Stimulated activated CD8-positive, alpha-beta memory T cell treated with anti-CD3 and anti-CD28 coated beads, Interleukin-2, amount 100 ng/mL, for 1 hour (primary cell): ENCODE data around the gene KCMF1.
A peak's percentile ranks its signal among the peaks of the same experiment; 100 is the strongest.

Experiments used
- DNase-seq, 2 donors: peaks; one replicate each; pipeline ENCODE4 v3.0.0-alpha.2; 2020; ENCODE audit warnings: low read depth in 2 of 2

KCMF1 gene

GRCh38 chr2:84956334-84957297 lies 14.3 kb upstream of the KCMF1 start:
- DNase-seq = no peak

- DNase-seq = no peak
These were observed 13.2 kb upstream of the KCMF1 start for GRCh38 chr2:84957771-84958134.

GRCh38 chr2:84958135-84959059 lies 12.6 kb upstream of the KCMF1 start:
- no peak for DNase-seq

GRCh38 chr2:84959095-84959565 lies 11.8 kb upstream of the KCMF1 start:
- DNase-seq = no peak

- DNase-seq = no peak
These were observed 11.1 kb upstream of the KCMF1 start for GRCh38 chr2:84959566-84960506.

GRCh38 chr2:84962917-84963316 lies 8.0 kb upstream of the KCMF1 start:
- DNase-seq = no peak

GRCh38 chr2:84963323-84963691 lies 7.7 kb upstream of the KCMF1 start:
- no peak for DNase-seq

GRCh38 chr2:84963692-84964405 lies 7.1 kb upstream of the KCMF1 start:
- no peak for DNase-seq

- DNase-seq = no peak
These were observed 6.4 kb upstream of the KCMF1 start for GRCh38 chr2:84964406-84965191.

GRCh38 chr2:84965192-84965516 lies 5.8 kb upstream of the KCMF1 start:
- DNase-seq = no peak

GRCh38 chr2:84965827-84966226 lies 5.1 kb upstream of the KCMF1 start:
- no peak for DNase-seq

- DNase-seq = no peak
These were observed 4.2 kb upstream of the KCMF1 start for GRCh38 chr2:84966731-84967130.

GRCh38 chr2:84969511-84970209 lies 1.3 kb upstream of the KCMF1 start:
- DNase-seq = no peak

GRCh38 chr2:84970210-84970867 lies 622 bp upstream of the KCMF1 start:
- DNase-seq = peak; percentile 18 to 33

- peak; percentile 31 to 55 for DNase-seq
These were observed 697 bp downstream of the KCMF1 start for GRCh38 chr2:84971510-84972206.

- DNase-seq = no peak
These were observed 1.3 kb downstream of the KCMF1 start for GRCh38 chr2:84972207-84972783.

GRCh38 chr2:84972932-84973331 lies 2.0 kb downstream of the KCMF1 start:
- no peak for DNase-seq
